HG02884 (cell line): ENCODE results near the gene NECTIN1.

Experiments used
- ATAC-seq: cut with Tn5 transposase; IDR thresholded peaks from one replicate; pipeline ENCODE4 v1.9.1; 2021; ENCODE audit warnings: mild to moderate bottlenecking, moderate library complexity; ENCODE audit not compliant: unreplicated experiment

Gene NECTIN1

GRCh38 chr11:119728651-119729580 is at the start of gene NECTIN1:
TSS of gene NECTIN1 (minus strand) at chr11:119729200. CDS start at chr11:119728553, 647 bp downstream.
- peak; percentile 86 for ATAC-seq

- no peak for ATAC-seq
Observed at GRCh38 chr11:119778391-119779194, 49.6 kb upstream of the NECTIN1 start.

GRCh38 chr11:119777940-119778339 is 48.9 kb upstream of the NECTIN1 start:
- ATAC-seq = no peak

GRCh38 chr11:119776651-119777050 is 47.7 kb upstream of the NECTIN1 start:
- no peak for ATAC-seq

GRCh38 chr11:119776031-119776636 is 47.1 kb upstream of the NECTIN1 start:
- ATAC-seq = no peak

- no peak for ATAC-seq
Observed at GRCh38 chr11:119774172-119774763, 45.3 kb upstream of the NECTIN1 start.

GRCh38 chr11:119772641-119773415 is 43.8 kb upstream of the NECTIN1 start:
- ATAC-seq = no peak

GRCh38 chr11:119772076-119772475 is 43.1 kb upstream of the NECTIN1 start:
- no peak for ATAC-seq

GRCh38 chr11:119771172-119771770 is 42.3 kb upstream of the NECTIN1 start:
- no peak for ATAC-seq

GRCh38 chr11:119765628-119766027 is 36.6 kb upstream of the NECTIN1 start:
- no peak for ATAC-seq

- ATAC-seq = no peak
Observed at GRCh38 chr11:119764108-119764868, 35.3 kb upstream of the NECTIN1 start.

GRCh38 chr11:119763071-119763728 is 34.2 kb upstream of the NECTIN1 start:
- ATAC-seq = no peak

- ATAC-seq = no peak
Observed at GRCh38 chr11:119759747-119760412, 30.9 kb upstream of the NECTIN1 start.

- ATAC-seq = no peak
Observed at GRCh38 chr11:119759324-119759723, 30.3 kb upstream of the NECTIN1 start.

GRCh38 chr11:119758291-119758690 is 29.3 kb upstream of the NECTIN1 start:
- ATAC-seq = no peak

- no peak for ATAC-seq
Observed at GRCh38 chr11:119757378-119757777, 28.4 kb upstream of the NECTIN1 start.

GRCh38 chr11:119756169-119756865 is 27.3 kb upstream of the NECTIN1 start:
- no peak for ATAC-seq
